ENCODE measurements around the gene SPTB.

The SPTB gene

GRCh38 chr14:64860039-64860438 lies 19.7 kb downstream of the SPTB start:
- no peak overlapping the region for H3K4me3 ChIP-seq (ENCODE audit: low read length in 2 of 2)
- no CpG with 5 or more reads among the region's 2 CpGs for WGBS, 2 donors (ENCODE audit: extremely low coverage in 2 of 2, insufficient read length in 2 of 2, insufficient replicate concordance in 1 of 2)
- no peak overlapping the region for H3K4ac ChIP-seq (ENCODE audit: low read length)
- H2BK15ac ChIP-seq (ENCODE audit: low read length): no peak overlapping the region
- no peak overlapping the region for H4K91ac ChIP-seq (ENCODE audit: low read depth, low read length, poor library complexity)
- peaks cover 0 to 13% of the 10 kb centered on the region in 2 donors for H3K4me1 ChIP-seq (ENCODE audit: control insufficient read depth in 2 of 2, insufficient read depth in 1 of 2, low read depth in 1 of 2, low read length in 2 of 2)
- H3K9me3 ChIP-seq (replicated peaks in 1 of 2; ENCODE audit: control insufficient read depth in 2 of 2, insufficient read depth in 1 of 2, low read depth in 1 of 2, low read length in 2 of 2): no peaks in the 10 kb centered on the region
- H3K14ac ChIP-seq (ENCODE audit: low read length): no peak overlapping the region
- H3K23ac ChIP-seq (ENCODE audit: low read depth, low read length, poor library complexity): no peak overlapping the region
- no peak overlapping the region for H2BK12ac ChIP-seq (ENCODE audit: low read length)
- no peak overlapping the region for H3K27ac ChIP-seq (replicated peaks; ENCODE audit: low read length)
- no peak overlapping the region for H3K18ac ChIP-seq (ENCODE audit: low read length)
- no peaks in the 10 kb centered on the region for H3K36me3 ChIP-seq (replicated peaks in 1 of 2; ENCODE audit: control insufficient read depth in 2 of 2, insufficient read depth in 2 of 2, low read length in 2 of 2)
- no peak overlapping the region for H2BK5ac ChIP-seq (ENCODE audit: low read length)
- DNase-seq (ENCODE audit: low spot score): no peak
- H4K8ac ChIP-seq (ENCODE audit: low read depth, low read length): no peak overlapping the region
- no peak overlapping the region for H2AK5ac ChIP-seq (ENCODE audit: low read depth, low read length)
- H2AFZ ChIP-seq (ENCODE audit: low read length): no peak overlapping the region
- H3K4me2 ChIP-seq (ENCODE audit: insufficient read depth, low read length, poor library complexity, severe bottlenecking): no peak overlapping the region
- no peaks in the 10 kb centered on the region for H3K79me1 ChIP-seq (ENCODE audit: low read depth, low read length)
- peaks cover 0 to 51% (median 0%) of the 10 kb centered on the region in 3 experiments for H3K27me3 ChIP-seq (ENCODE audit: control insufficient read depth in 3 of 3, insufficient read depth in 3 of 3, low read depth in 1 of 3, low read length in 3 of 3)
- H2BK120ac ChIP-seq (ENCODE audit: low read depth, low read length): no peak overlapping the region
- H3K9ac ChIP-seq (ENCODE audit: low read depth, low read length, poor library complexity): no peak overlapping the region

- Histone ChIP-seq H2AK5ac (ENCODE audit: low read depth, low read length) (no peak overlapping the region), H3K4ac (ENCODE audit: low read length) (no peak overlapping the region), H3K79me1 (ENCODE audit: low read depth, low read length) (no peaks in the 10 kb centered on the region), H3K18ac (ENCODE audit: low read length) (no peak overlapping the region), H3K9me3 (replicated peaks in 1 of 2; ENCODE audit: control insufficient read depth in 2 of 2, insufficient read depth in 1 of 2, low read depth in 1 of 2, low read length in 2 of 2) (no peaks in the 10 kb centered on the region), H3K36me3 (replicated peaks in 1 of 2; ENCODE audit: control insufficient read depth in 2 of 2, insufficient read depth in 2 of 2, low read length in 2 of 2) (no peaks in the 10 kb centered on the region), H3K23ac (ENCODE audit: low read depth, low read length, poor library complexity) (no peak overlapping the region), H3K4me3 (ENCODE audit: low read length in 2 of 2) (no peak overlapping the region), H2BK120ac (ENCODE audit: low read depth, low read length) (no peak overlapping the region), H3K14ac (ENCODE audit: low read length) (no peak overlapping the region), H2BK15ac (ENCODE audit: low read length) (no peak overlapping the region), H4K8ac (ENCODE audit: low read depth, low read length) (no peak overlapping the region), H2BK12ac (ENCODE audit: low read length) (no peak overlapping the region), H3K27ac (replicated peaks; ENCODE audit: low read length) (no peak overlapping the region), H3K9ac (ENCODE audit: low read depth, low read length, poor library complexity) (no peak overlapping the region), H4K91ac (ENCODE audit: low read depth, low read length, poor library complexity) (no peak overlapping the region), H2BK5ac (ENCODE audit: low read length) (no peak overlapping the region), H3K4me2 (ENCODE audit: insufficient read depth, low read length, poor library complexity, severe bottlenecking) (no peak overlapping the region), H3K27me3 (ENCODE audit: control insufficient read depth in 3 of 3, insufficient read depth in 3 of 3, low read depth in 1 of 3, low read length in 3 of 3) (peaks cover 0 to 42% (median 0%) of the 10 kb centered on the region in 3 experiments), H3K4me1 (ENCODE audit: control insufficient read depth in 2 of 2, insufficient read depth in 1 of 2, low read depth in 1 of 2, low read length in 2 of 2) (peaks cover 0 to 13% of the 10 kb centered on the region in 2 donors), H2AFZ (ENCODE audit: low read length) (no peak overlapping the region)
- no peak for DNase-seq (ENCODE audit: low spot score)
- WGBS, 2 donors (ENCODE audit: extremely low coverage in 2 of 2, insufficient read length in 2 of 2, insufficient replicate concordance in 1 of 2): no CpG with 5 or more reads among the region's 11 CpGs
Observed at GRCh38 chr14:64857979-64858744, 21.5 kb downstream of the SPTB start.

GRCh38 chr14:64856529-64857445 lies 22.9 kb downstream of the SPTB start:
- no peak overlapping the region for H2AFZ ChIP-seq (ENCODE audit: low read length)
- no peak overlapping the region for H3K23ac ChIP-seq (ENCODE audit: low read depth, low read length, poor library complexity)
- H2BK12ac ChIP-seq (ENCODE audit: low read length): no peak overlapping the region
- H3K79me1 ChIP-seq (ENCODE audit: low read depth, low read length): no peaks in the 10 kb centered on the region
- no CpG with 5 or more reads among the region's 11 CpGs for WGBS, 2 donors (ENCODE audit: extremely low coverage in 2 of 2, insufficient read length in 2 of 2, insufficient replicate concordance in 1 of 2)
- no peak overlapping the region for H4K91ac ChIP-seq (ENCODE audit: low read depth, low read length, poor library complexity)
- no peak overlapping the region for H2BK120ac ChIP-seq (ENCODE audit: low read depth, low read length)
- no peaks in the 10 kb centered on the region for H3K9me3 ChIP-seq (replicated peaks in 1 of 2; ENCODE audit: control insufficient read depth in 2 of 2, insufficient read depth in 1 of 2, low read depth in 1 of 2, low read length in 2 of 2)
- no peak overlapping the region for H3K9ac ChIP-seq (ENCODE audit: low read depth, low read length, poor library complexity)
- no peak overlapping the region for H3K4ac ChIP-seq (ENCODE audit: low read length)
- no peak overlapping the region for H2AK5ac ChIP-seq (ENCODE audit: low read depth, low read length)
- no peak overlapping the region for H4K8ac ChIP-seq (ENCODE audit: low read depth, low read length)
- DNase-seq (ENCODE audit: low spot score): no peak
- peaks cover 0 to 40% (median 0%) of the 10 kb centered on the region in 3 experiments for H3K27me3 ChIP-seq (ENCODE audit: control insufficient read depth in 3 of 3, insufficient read depth in 3 of 3, low read depth in 1 of 3, low read length in 3 of 3)
- H3K4me3 ChIP-seq (ENCODE audit: low read length in 2 of 2): no peak overlapping the region
- no peak overlapping the region for H2BK15ac ChIP-seq (ENCODE audit: low read length)
- no peak overlapping the region for H3K14ac ChIP-seq (ENCODE audit: low read length)
- no peak overlapping the region for H3K27ac ChIP-seq (replicated peaks; ENCODE audit: low read length)
- H3K36me3 ChIP-seq (replicated peaks in 1 of 2; ENCODE audit: control insufficient read depth in 2 of 2, insufficient read depth in 2 of 2, low read length in 2 of 2): no peaks in the 10 kb centered on the region
- H2BK5ac ChIP-seq (ENCODE audit: low read length): no peak overlapping the region
- H3K4me1 ChIP-seq (ENCODE audit: control insufficient read depth in 2 of 2, insufficient read depth in 1 of 2, low read depth in 1 of 2, low read length in 2 of 2): peaks cover 0 to 12% of the 10 kb centered on the region in 2 donors
- H3K18ac ChIP-seq (ENCODE audit: low read length): no peak overlapping the region
- H3K4me2 ChIP-seq (ENCODE audit: insufficient read depth, low read length, poor library complexity, severe bottlenecking): no peak overlapping the region
